Epithelial cell of proximal tubule (primary cell): Measurements from ENCODE around the gene ZMIZ1. TPM values are rescaled to one million over a fixed set of nuclear protein-coding genes. Genes with fewer than 3 reads are reported as not detected.

ENCODE experiments used
- DNase-seq: peaks from one replicate; pipeline ENCODE4 v3.0.0-alpha.2; 2011; ENCODE audit warnings: low read depth
- H3K4me3 ChIP-seq: 2 replicates; pipeline ENCODE4 v1.5.1; 2011; ENCODE audit warnings: low read depth, mild to moderate bottlenecking, low read length
- CTCF ChIP-seq: conservative IDR thresholded peaks from 2 replicates; pipeline ENCODE4 v1.5.1; 2012; ENCODE audit warnings: low read depth, mild to moderate bottlenecking, low read length
- total RNA-seq: library from RNA; depleted of rRNA; stranded (reverse); fragments of >200 nt; gene quantifications from 2 replicates; pipeline ENCODE4 v1.2.3, GENCODE V29; 2015

Gene ZMIZ1
- total RNA-seq, 1 donor from 2014 or later, result 21.4 TPM

DNA sequence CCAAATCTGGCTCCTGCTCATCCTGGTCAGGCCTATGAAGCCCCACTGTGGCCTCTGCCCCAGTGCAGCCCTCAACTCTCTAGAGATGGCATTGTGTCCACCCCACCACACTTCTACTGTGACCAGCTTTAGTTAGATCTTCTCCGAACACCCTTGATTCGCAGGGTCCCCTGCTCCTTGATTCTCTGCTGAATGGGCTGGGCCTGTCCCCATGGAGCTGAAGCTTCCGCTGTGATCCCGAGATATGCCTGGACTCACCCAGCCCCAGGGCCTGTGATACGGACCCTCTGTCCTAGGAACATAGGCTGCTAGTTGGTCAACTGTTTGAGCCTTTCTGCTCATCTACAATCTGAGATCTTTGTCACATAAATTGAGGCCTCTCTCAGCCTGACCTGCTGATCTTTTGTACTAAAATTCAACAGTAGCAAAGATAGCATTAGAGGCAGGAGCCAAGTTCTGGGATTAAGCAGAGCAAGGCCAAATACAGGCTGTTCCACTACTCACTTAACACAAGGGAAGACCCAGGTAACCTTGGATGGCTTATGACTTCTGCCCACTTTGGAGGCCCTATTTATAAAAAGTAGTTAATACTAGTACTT lies 272.0 kb downstream of the ZMIZ1 start:
- no peak for DNase-seq
- TF ChIP-seq CTCF, result no peak
- no peak overlapping the region for H3K4me3 ChIP-seq

DNA sequence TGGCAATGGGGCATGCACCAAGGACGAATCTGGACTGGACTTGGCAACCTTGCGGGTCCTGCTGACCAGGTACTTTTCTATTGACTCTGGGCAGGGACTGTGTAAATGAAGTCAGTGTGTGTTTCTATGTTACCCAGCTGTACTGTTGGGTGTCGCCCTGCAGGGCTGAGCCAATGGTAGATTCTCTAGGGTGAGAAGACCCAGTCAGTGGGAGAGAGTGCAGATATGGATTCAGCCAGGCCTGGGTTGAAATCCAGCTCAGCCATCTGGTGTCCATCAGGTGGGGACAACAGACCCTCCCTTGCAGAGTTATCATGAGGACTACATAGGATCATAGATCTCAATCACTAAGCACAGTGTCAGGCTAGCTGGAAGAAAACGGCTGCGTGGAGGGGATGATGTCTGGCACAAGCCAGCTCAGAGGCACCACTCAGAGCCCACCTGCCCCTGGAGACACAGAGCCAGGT lies 273.6 kb downstream of the ZMIZ1 start:
- no peak for TF ChIP-seq CTCF
- no peak overlapping the region for H3K4me3 ChIP-seq
- no peak for DNase-seq

DNA sequence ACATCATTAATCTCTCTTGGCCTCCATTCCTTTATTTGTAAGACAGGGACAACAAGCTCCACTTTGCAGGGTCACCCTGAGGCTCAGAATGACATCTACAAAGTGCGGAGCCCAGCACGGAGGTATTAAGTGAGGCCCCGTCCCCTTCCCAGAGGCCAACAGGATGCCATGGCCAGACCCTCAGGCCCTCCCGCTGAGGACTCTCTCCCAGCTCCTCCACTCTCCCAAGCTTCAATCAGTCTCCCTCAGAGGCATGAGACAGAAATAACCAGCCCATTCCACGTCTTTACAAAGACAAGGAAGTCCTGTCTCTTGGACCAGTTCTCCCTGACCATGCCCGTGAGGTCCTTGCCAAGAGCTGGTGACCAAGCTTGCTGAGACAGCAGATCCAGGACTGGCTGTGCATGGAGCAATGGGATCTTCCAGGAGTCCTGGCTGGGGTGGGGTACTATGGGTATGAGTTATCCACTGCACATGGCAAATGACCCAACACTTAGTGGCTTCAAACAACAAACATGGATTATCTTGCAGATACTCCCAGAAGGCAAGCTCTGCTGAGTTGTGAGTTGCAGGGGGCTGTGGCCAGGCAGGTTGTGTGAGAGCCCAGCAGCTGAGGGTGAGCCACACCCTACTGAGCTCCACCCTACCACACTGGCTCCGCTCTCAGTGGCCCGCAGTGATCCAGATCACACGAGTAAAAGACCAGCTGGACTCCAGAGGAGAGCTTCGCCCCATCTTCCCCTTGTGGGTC lies 274.2 kb downstream of the ZMIZ1 start:
- no peak overlapping the region for H3K4me3 ChIP-seq
- no peak for TF ChIP-seq CTCF
- DNase-seq, result no peak

GRCh38 chr10:79344502-79345195 lies 275.9 kb downstream of the ZMIZ1 start:
- no peak for TF ChIP-seq CTCF
- no peak overlapping the region for H3K4me3 ChIP-seq
- no peak for DNase-seq

DNA sequence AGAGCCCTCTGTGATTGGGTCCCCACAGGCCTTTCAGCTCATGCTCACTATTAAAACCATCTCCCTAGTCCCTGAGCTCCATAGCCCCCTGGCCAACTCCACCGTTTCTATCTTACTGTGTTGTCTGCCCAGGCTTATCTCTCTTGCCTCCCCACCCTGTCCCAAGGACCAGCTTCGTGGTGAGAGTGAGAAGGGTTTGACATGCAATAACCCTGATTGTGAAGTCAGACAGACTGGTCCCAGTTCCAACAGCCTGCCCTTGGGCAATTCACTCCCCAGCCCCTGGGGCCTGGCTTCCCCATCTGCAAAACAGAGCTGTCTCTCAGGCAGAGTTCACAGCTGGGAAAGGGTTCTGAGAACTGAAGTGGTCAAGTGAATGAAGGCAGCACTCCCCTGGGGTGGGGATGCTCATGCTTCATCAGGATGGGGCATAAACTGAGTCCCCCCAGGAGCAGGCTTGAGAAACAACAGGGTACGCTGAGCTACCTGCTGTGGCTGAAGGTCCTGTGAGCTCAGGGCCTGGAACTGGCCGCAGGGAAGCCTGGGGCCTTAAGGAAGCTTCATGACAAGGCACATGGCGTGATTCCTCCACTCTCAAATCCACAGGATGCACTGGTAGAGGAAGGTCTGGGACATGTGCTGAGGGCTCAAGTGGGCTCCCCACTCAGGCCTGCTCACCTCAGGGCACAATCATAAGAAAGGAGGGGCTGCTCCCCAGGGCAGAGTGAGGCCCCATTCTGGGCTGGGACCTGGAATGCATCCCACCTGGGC lies 276.7 kb downstream of the ZMIZ1 start:
- TF ChIP-seq CTCF, result no peak
- DNase-seq, result no peak
- H3K4me3 ChIP-seq, result no peak overlapping the region

- no peak for TF ChIP-seq CTCF
- no peak for DNase-seq
- H3K4me3 ChIP-seq, result no peak overlapping the region
Measured at GRCh38 chr10:79346012-79346340, 277.2 kb downstream of the ZMIZ1 start.
